DOHH2 (cell line): ENCODE data around the gene CCDC88C.

Experiments used
- H3F3A ChIP-seq: fragments of 200-600 bp; sonication (generic), shearing (Covaris generic); 2 replicates; pipeline ENCODE4 v1.6.0; 2016; ENCODE audit warnings: antibody characterized with exemption, mild to moderate bottlenecking; ENCODE audit not compliant: control insufficient read depth, insufficient read depth
- H3K27ac ChIP-seq: fragments of 200-600 bp; sonication (generic); 2 replicates; pipeline ENCODE4 v1.5.1; 2014; ENCODE audit warnings: low read depth, mild to moderate bottlenecking, low read length, moderate library complexity
- H3K27me3 ChIP-seq: fragments of 200-600 bp; sonication (generic); 2 replicates; pipeline ENCODE4 v1.6.1; 2014; ENCODE audit warnings: mild to moderate bottlenecking, low read length, mixed read lengths; ENCODE audit not compliant: control insufficient read depth
- H3K36me3 ChIP-seq: fragments of 200-600 bp; sonication (generic); 2 replicates; pipeline ENCODE4 v1.6.1; 2014; ENCODE audit warnings: mild to moderate bottlenecking, low read length, moderate library complexity, mixed read lengths; ENCODE audit not compliant: control insufficient read depth
- H3K4me1 ChIP-seq: fragments of 200-600 bp; sonication (generic); 2 replicates; pipeline ENCODE4 v1.6.1; 2014; ENCODE audit warnings: mild to moderate bottlenecking, low read length, mixed read lengths; ENCODE audit not compliant: control insufficient read depth
- H3K4me2 ChIP-seq: fragments of 200-600 bp; sonication (generic); 2 replicates; pipeline ENCODE4 v1.6.0; 2014; ENCODE audit warnings: mild to moderate bottlenecking, low read length, moderate library complexity
- H3K4me3 ChIP-seq: fragments of 200-600 bp; sonication (generic); 2 replicates; pipeline ENCODE4 v1.5.1; 2014; ENCODE audit warnings: mild to moderate bottlenecking, low read length, mixed read lengths
- H3K79me2 ChIP-seq: fragments of 200-600 bp; sonication (generic); 2 replicates; pipeline ENCODE4 v1.6.1; 2014; ENCODE audit warnings: mild to moderate bottlenecking, low read length, mixed read lengths; ENCODE audit not compliant: control insufficient read depth
- H3K9me2 ChIP-seq: fragments of 200-600 bp; sonication (generic); replicated peaks from 2 replicates; pipeline ENCODE4 v1.6.1; 2014; ENCODE audit warnings: mild to moderate bottlenecking, low read length, mixed read lengths; ENCODE audit not compliant: control insufficient read depth
- H3K9me3 ChIP-seq: fragments of 200-600 bp; sonication (generic); 2 replicates; pipeline ENCODE4 v1.6.1; 2014; ENCODE audit warnings: antibody characterized with exemption, low read length, mixed read lengths; ENCODE audit not compliant: control insufficient read depth, insufficient read depth
- H4K20me1 ChIP-seq: fragments of 200-600 bp; sonication (generic); 2 replicates; pipeline ENCODE4 v1.6.0; 2014; ENCODE audit warnings: low read depth, mild to moderate bottlenecking, antibody characterized with exemption, low read length, moderate library complexity; ENCODE audit not compliant: control insufficient read depth, insufficient read depth
- CTCF ChIP-seq: fragments of 200-600 bp; sonication (generic); IDR thresholded peaks from one replicate; pipeline ENCODE4 v1.5.1; 2014; ENCODE audit warnings: antibody characterized with exemption, mild to moderate bottlenecking, low read depth, low read length; ENCODE audit not compliant: poor library complexity, severe bottlenecking
- EZH2phosphoT487 ChIP-seq: fragments of 200-600 bp; sonication (generic); IDR thresholded peaks from 2 replicates; pipeline ENCODE4 v1.6.1; 2017; ENCODE audit warnings: borderline replicate concordance, mild to moderate bottlenecking, antibody characterized with exemption, low read length, moderate library complexity, mixed read lengths

Gene CCDC88C

DNA sequence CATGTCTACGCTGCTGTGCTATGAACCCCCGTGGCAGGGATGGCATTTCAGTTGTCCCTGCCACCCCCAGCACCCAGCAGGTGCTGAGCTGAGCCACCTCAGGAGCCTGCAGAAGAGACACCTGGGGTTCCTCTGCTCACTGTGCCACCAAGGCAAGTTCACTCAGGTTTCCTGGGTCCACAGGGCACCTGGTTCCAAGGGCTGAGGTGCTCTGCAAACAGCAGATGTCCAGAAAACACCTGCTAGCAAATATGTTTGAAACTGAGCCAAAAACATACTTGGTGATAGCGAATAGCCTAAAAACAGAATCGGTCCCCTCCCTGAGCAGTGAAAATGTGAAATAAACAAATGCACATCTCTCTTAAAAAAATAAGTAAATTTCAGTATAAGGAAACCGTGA is 137.5 kb downstream of the CCDC88C start:
- peak overlapping the region; percentile 97 for H3K27ac ChIP-seq
- H3F3A ChIP-seq = peaks cover 22% of the 10 kb centered on the region
- H3K4me1 ChIP-seq = peaks cover 78% of the 10 kb centered on the region
- H3K79me2 ChIP-seq = peaks cover 32% of the 10 kb centered on the region
- peak overlapping the region; percentile 85 for H3K4me2 ChIP-seq
- H3K9me2 ChIP-seq = no peaks in the 10 kb centered on the region
- H3K27me3 ChIP-seq = no peaks in the 10 kb centered on the region
- peak overlapping the region; percentile 46 for H3K4me3 ChIP-seq
- TF ChIP-seq EZH2phosphoT487 (no peak), CTCF (no peak)
- H3K9me3 ChIP-seq = no peaks in the 10 kb centered on the region
- peaks cover 92% of the 10 kb centered on the region for H3K36me3 ChIP-seq
- H4K20me1 ChIP-seq = no peaks in the 10 kb centered on the region

DNA sequence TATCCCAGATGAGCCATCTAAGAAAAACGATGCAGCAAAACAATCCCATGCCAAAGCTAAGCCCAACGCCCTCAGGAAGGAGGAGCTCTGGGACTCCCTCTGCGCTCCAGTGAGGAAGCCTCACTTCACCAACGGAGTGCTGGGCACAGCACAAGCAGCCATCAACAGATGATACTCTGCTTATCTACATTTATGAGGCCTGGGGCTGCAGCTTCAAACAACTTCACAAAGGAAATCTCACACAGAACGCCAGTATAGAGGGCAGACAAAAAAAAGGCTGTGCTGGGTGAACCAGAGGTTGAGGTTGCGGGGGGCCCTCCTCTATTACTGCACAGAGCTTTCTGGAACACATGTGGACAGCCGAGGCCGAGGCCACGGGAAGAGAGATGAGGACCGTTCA is 138.3 kb downstream of the CCDC88C start:
- TF ChIP-seq EZH2phosphoT487 (no peak), CTCF (no peak)
- no peaks in the 10 kb centered on the region for H4K20me1 ChIP-seq
- H3K4me1 ChIP-seq = peaks cover 70% of the 10 kb centered on the region
- H3K36me3 ChIP-seq = peaks cover 93% of the 10 kb centered on the region
- H3K9me3 ChIP-seq = no peaks in the 10 kb centered on the region
- H3K4me3 ChIP-seq = peak overlapping the region; percentile 11
- peak overlapping the region; percentile 97 for H3K27ac ChIP-seq
- H3K79me2 ChIP-seq = peaks cover 27% of the 10 kb centered on the region
- no peaks in the 10 kb centered on the region for H3K27me3 ChIP-seq
- H3K9me2 ChIP-seq = no peaks in the 10 kb centered on the region
- peak overlapping the region; percentile 85 for H3K4me2 ChIP-seq
- peaks cover 17% of the 10 kb centered on the region for H3F3A ChIP-seq

- Histone ChIP-seq H3K4me1 (peaks cover 60% of the 10 kb centered on the region), H3F3A (peaks cover 17% of the 10 kb centered on the region), H3K9me3 (no peaks in the 10 kb centered on the region), H3K27me3 (no peaks in the 10 kb centered on the region), H3K4me3 (no peak overlapping the region), H3K27ac (peak overlapping the region; percentile 97), H3K36me3 (peaks cover 93% of the 10 kb centered on the region), H3K9me2 (no peaks in the 10 kb centered on the region), H3K4me2 (peak overlapping the region; percentile 43), H4K20me1 (no peaks in the 10 kb centered on the region), H3K79me2 (peaks cover 17% of the 10 kb centered on the region)
- no peak for TF ChIP-seq CTCF
- no peak for TF ChIP-seq EZH2phosphoT487
These were observed 139.3 kb downstream of the CCDC88C start for GRCh38 chr14:91278383-91278715.
